ENCODE measurements around the gene CALHM4. TPM values are rescaled to one million over a fixed set of nuclear protein-coding genes. Genes with fewer than 3 reads are reported as not detected.
A peak's percentile ranks its signal among the peaks of the same experiment; 100 is the strongest.
"Not testable (repeated sequence)": the region's sequence is repeated elsewhere in the genome, so short reads cannot be mapped to it uniquely, and the experiment has no call there.

The CALHM4 gene
- total and polyA plus RNA-seq, 5 donors from 2014 or later = not detected

DNA sequence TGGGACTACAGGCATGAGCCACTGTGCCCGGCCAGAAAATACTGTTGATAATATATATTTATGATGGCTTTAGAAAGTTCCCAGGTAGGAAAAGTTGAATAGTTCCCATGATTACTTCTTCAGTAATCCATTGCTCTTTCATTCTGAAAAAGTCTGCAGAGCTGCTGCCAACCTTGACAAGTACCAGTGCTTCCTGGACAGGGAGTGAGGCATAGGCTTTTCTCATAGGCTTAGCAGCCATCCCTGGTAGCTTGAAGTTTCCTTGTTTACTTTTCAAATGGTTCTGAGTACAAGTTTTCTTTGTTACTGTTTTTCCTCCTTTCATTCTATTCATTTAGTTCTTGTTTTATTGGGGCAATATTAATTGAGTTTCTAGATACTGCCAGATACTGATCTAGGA, 25.6 kb downstream of the CALHM4 start:
- Mint-ChIP-seq H3K36me3 (peaks cover 49% of the 10 kb centered on the region), H3K27ac (peak overlapping the region in 1 of 3 donors; percentile 53), H3K27me3 (no peaks in the 10 kb centered on the region), H3K4me3 (no peak overlapping the region), H3K9me3 (no peaks in the 10 kb centered on the region), H3K4me1 (peaks cover 24 to 45% (median 34%) of the 10 kb centered on the region in 4 donors)
- Histone ChIP-seq H3K9me3 (ENCODE audit: control insufficient read depth in 2 of 2, low read length in 2 of 2) (no peaks in the 10 kb centered on the region), H3K27me3 (ENCODE audit: control insufficient read depth, insufficient read depth, low read length) (no peaks in the 10 kb centered on the region), H3K36me3 (ENCODE audit: control insufficient read depth, insufficient read depth, low read length) (peaks cover 53% of the 10 kb centered on the region), H3K4me1 (ENCODE audit: control insufficient read depth, insufficient read depth, low read length, poor library complexity, severe bottlenecking) (no peaks in the 10 kb centered on the region), H3K4me3 (ENCODE audit: low read depth, low read length) (no peak overlapping the region), H3K27ac (ENCODE audit: insufficient read depth, low read length, poor library complexity, severe bottlenecking) (no peak overlapping the region)
- DNase-seq = no peak
- no peak for ATAC-seq (ENCODE audit: low read depth in 2 of 2)

- no peaks in the 10 kb centered on the region for H3K4me1 ChIP-seq (ENCODE audit: control insufficient read depth, insufficient read depth, low read length, poor library complexity, severe bottlenecking)
- H3K36me3 ChIP-seq (ENCODE audit: control insufficient read depth, insufficient read depth, low read length) = peaks cover 59% of the 10 kb centered on the region
- H3K36me3 Mint-ChIP-seq = peaks cover 56% of the 10 kb centered on the region
- peaks cover 21 to 42% (median 32%) of the 10 kb centered on the region in 4 donors for H3K4me1 Mint-ChIP-seq
- H3K4me3 ChIP-seq (ENCODE audit: low read depth, low read length) = no peak overlapping the region
- no peak overlapping the region for H3K27ac ChIP-seq (ENCODE audit: insufficient read depth, low read length, poor library complexity, severe bottlenecking)
- DNase-seq (no peak), ATAC-seq (ENCODE audit: low read depth in 2 of 2) (no peak)
- H3K4me3 Mint-ChIP-seq = no peak overlapping the region
- no peaks in the 10 kb centered on the region for H3K9me3 Mint-ChIP-seq
- no peak overlapping the region for H3K27ac Mint-ChIP-seq
- no peaks in the 10 kb centered on the region for H3K27me3 Mint-ChIP-seq
- no peaks in the 10 kb centered on the region for H3K9me3 ChIP-seq (ENCODE audit: control insufficient read depth in 2 of 2, low read length in 2 of 2)
- H3K27me3 ChIP-seq (ENCODE audit: control insufficient read depth, insufficient read depth, low read length) = no peaks in the 10 kb centered on the region
These were observed 26.6 kb downstream of the CALHM4 start for GRCh38 chr6:116580198-116580597.

GRCh38 chr6:116586276-116586675, 32.7 kb downstream of the CALHM4 start:
- no peak overlapping the region for H3K27ac Mint-ChIP-seq
- Histone ChIP-seq H3K36me3 (ENCODE audit: control insufficient read depth, insufficient read depth, low read length) (peaks cover 74% of the 10 kb centered on the region), H3K4me3 (ENCODE audit: low read depth, low read length) (no peak overlapping the region), H3K9me3 (ENCODE audit: control insufficient read depth in 2 of 2, low read length in 2 of 2) (no peaks in the 10 kb centered on the region), H3K27me3 (ENCODE audit: control insufficient read depth, insufficient read depth, low read length) (no peaks in the 10 kb centered on the region), H3K27ac (ENCODE audit: insufficient read depth, low read length, poor library complexity, severe bottlenecking) (no peak overlapping the region), H3K4me1 (ENCODE audit: control insufficient read depth, insufficient read depth, low read length, poor library complexity, severe bottlenecking) (no peaks in the 10 kb centered on the region)
- no peak for DNase-seq
- no peak for ATAC-seq (ENCODE audit: low read depth in 2 of 2)
- peaks cover 0 to 22% (median 5%) of the 10 kb centered on the region in 4 donors for H3K4me1 Mint-ChIP-seq
- peaks cover 38% of the 10 kb centered on the region for H3K36me3 Mint-ChIP-seq
- H3K27me3 Mint-ChIP-seq = no peaks in the 10 kb centered on the region
- H3K9me3 Mint-ChIP-seq = no peaks in the 10 kb centered on the region
- no peak overlapping the region for H3K4me3 Mint-ChIP-seq

DNA sequence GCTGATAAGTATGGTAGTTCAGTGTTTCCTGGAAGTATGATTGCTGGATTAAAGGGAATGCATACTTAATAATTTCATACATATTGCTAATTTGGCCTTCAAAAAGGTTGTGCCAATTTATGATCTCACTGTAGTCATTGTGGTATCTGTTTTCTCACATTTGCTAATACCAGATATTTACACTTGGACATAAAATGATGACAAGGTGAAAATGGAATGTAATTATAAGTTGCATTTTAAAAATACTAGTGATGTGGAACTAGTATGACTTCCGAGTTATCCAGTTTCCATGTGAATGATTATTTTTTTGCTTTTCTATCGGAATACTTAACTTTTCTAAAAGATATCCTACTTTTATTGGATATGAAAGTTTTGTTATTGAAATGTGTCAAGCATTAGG, 33.2 kb downstream of the CALHM4 start:
- no peak overlapping the region for H3K27ac Mint-ChIP-seq
- H3K4me3 Mint-ChIP-seq = no peak overlapping the region
- H3K27ac ChIP-seq (ENCODE audit: insufficient read depth, low read length, poor library complexity, severe bottlenecking) = no peak overlapping the region
- DNase-seq = no peak
- peaks cover 75% of the 10 kb centered on the region for H3K36me3 ChIP-seq (ENCODE audit: control insufficient read depth, insufficient read depth, low read length)
- H3K4me3 ChIP-seq (ENCODE audit: low read depth, low read length) = no peak overlapping the region
- H3K4me1 Mint-ChIP-seq = peaks cover 0 to 17% (median 5%) of the 10 kb centered on the region in 4 donors
- H3K9me3 Mint-ChIP-seq = no peaks in the 10 kb centered on the region
- no peaks in the 10 kb centered on the region for H3K9me3 ChIP-seq (ENCODE audit: control insufficient read depth in 2 of 2, low read length in 2 of 2)
- no peaks in the 10 kb centered on the region for H3K27me3 Mint-ChIP-seq
- H3K36me3 Mint-ChIP-seq = peaks cover 39% of the 10 kb centered on the region
- no peaks in the 10 kb centered on the region for H3K27me3 ChIP-seq (ENCODE audit: control insufficient read depth, insufficient read depth, low read length)
- no peak for ATAC-seq (ENCODE audit: low read depth in 2 of 2)
- no peaks in the 10 kb centered on the region for H3K4me1 ChIP-seq (ENCODE audit: control insufficient read depth, insufficient read depth, low read length, poor library complexity, severe bottlenecking)

- H3K27me3 Mint-ChIP-seq = no peaks in the 10 kb centered on the region
- peaks cover 52% of the 10 kb centered on the region for H3K36me3 ChIP-seq (ENCODE audit: control insufficient read depth, insufficient read depth, low read length)
- peaks cover 57% of the 10 kb centered on the region for H3K36me3 Mint-ChIP-seq
These were observed 41.7 kb downstream of the CALHM4 start for GRCh38 chr6:116595247-116595646.

DNA sequence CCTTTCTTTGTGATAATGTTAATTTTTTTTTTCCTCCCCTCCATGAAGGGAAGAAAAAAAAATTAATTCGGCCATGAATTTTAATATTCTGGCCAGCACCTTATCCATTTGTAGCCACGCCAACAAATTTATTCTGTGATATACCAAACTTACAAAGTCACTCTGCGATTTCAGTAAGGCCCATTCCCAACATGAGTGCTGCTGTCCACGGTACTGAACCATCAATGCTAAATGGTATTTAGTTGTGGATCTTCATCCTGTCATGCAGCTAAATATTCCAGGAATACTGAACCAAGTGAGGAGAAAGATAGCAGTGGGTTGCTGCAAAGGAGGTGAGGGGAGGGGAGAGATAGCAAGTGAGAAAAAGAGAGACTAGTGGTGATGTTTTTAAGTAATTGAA, 43.3 kb downstream of the CALHM4 start:
- Mint-ChIP-seq H3K36me3 (peaks cover 54% of the 10 kb centered on the region), H3K4me3 (no peak overlapping the region), H3K27ac (no peak overlapping the region), H3K9me3 (peaks cover 0 to 3% (median 0%) of the 10 kb centered on the region in 7 donors), H3K27me3 (no peaks in the 10 kb centered on the region), H3K4me1 (peaks cover 0 to 3% (median 0%) of the 10 kb centered on the region in 4 donors)
- ATAC-seq (ENCODE audit: low read depth in 2 of 2) (no peak), DNase-seq (no peak)
- no peak overlapping the region for H3K4me3 ChIP-seq (ENCODE audit: low read depth, low read length)
- no peak overlapping the region for H3K27ac ChIP-seq (ENCODE audit: insufficient read depth, low read length, poor library complexity, severe bottlenecking)
- H3K9me3 ChIP-seq (ENCODE audit: control insufficient read depth in 2 of 2, low read length in 2 of 2) = no peaks in the 10 kb centered on the region
- H3K4me1 ChIP-seq (ENCODE audit: control insufficient read depth, insufficient read depth, low read length, poor library complexity, severe bottlenecking) = no peaks in the 10 kb centered on the region
- peaks cover 36% of the 10 kb centered on the region for H3K36me3 ChIP-seq (ENCODE audit: control insufficient read depth, insufficient read depth, low read length)
- no peaks in the 10 kb centered on the region for H3K27me3 ChIP-seq (ENCODE audit: control insufficient read depth, insufficient read depth, low read length)

More at GRCh38 chr6:116595247-116595646, 41.7 kb downstream of the CALHM4 start:
- Histone ChIP-seq H3K4me3 (ENCODE audit: low read depth, low read length) (no peak overlapping the region), H3K4me1 (ENCODE audit: control insufficient read depth, insufficient read depth, low read length, poor library complexity, severe bottlenecking) (no peaks in the 10 kb centered on the region), H3K27me3 (ENCODE audit: control insufficient read depth, insufficient read depth, low read length) (no peaks in the 10 kb centered on the region), H3K9me3 (ENCODE audit: control insufficient read depth in 2 of 2, low read length in 2 of 2) (no peaks in the 10 kb centered on the region), H3K27ac (ENCODE audit: insufficient read depth, low read length, poor library complexity, severe bottlenecking) (no peak overlapping the region)
- ATAC-seq (ENCODE audit: low read depth in 2 of 2) (no peak), DNase-seq (no peak)
- Mint-ChIP-seq H3K27ac (no peak overlapping the region), H3K9me3 (peaks cover 0 to 3% (median 0%) of the 10 kb centered on the region in 7 donors), H3K4me3 (no peak overlapping the region), H3K4me1 (peaks cover 0 to 3% (median 0%) of the 10 kb centered on the region in 4 donors)

- DNase-seq; H3K4me3 Mint-ChIP-seq; H3K27me3 Mint-ChIP-seq; H3K27ac Mint-ChIP-seq; H3K4me1 Mint-ChIP-seq; H3K4me3 ChIP-seq (ENCODE audit: low read depth, low read length); H3K27me3 ChIP-seq (ENCODE audit: control insufficient read depth, insufficient read depth, low read length); H3K4me1 ChIP-seq (ENCODE audit: control insufficient read depth, insufficient read depth, low read length, poor library complexity, severe bottlenecking); H3K9me3 ChIP-seq (ENCODE audit: control insufficient read depth in 2 of 2, low read length in 2 of 2); H3K27ac ChIP-seq (ENCODE audit: insufficient read depth, low read length, poor library complexity, severe bottlenecking); H3K36me3 ChIP-seq (ENCODE audit: control insufficient read depth, insufficient read depth, low read length); ATAC-seq (ENCODE audit: low read depth in 2 of 2): not testable (repeated sequence)
- peaks cover 0 to 17% (median 4%) of the 10 kb centered on the region in 7 donors for H3K9me3 Mint-ChIP-seq
- H3K36me3 Mint-ChIP-seq = peaks cover 28% of the 10 kb centered on the region
These were observed 50.4 kb downstream of the CALHM4 start for GRCh38 chr6:116603916-116604315.

GRCh38 chr6:116604868-116605267, 51.3 kb downstream of the CALHM4 start:
- H3K27me3 Mint-ChIP-seq; H3K4me3 ChIP-seq (ENCODE audit: low read depth, low read length); H3K4me3 Mint-ChIP-seq; H3K4me1 ChIP-seq (ENCODE audit: control insufficient read depth, insufficient read depth, low read length, poor library complexity, severe bottlenecking); H3K27ac Mint-ChIP-seq; H3K9me3 ChIP-seq (ENCODE audit: control insufficient read depth in 2 of 2, low read length in 2 of 2); H3K27me3 ChIP-seq (ENCODE audit: control insufficient read depth, insufficient read depth, low read length); H3K36me3 ChIP-seq (ENCODE audit: control insufficient read depth, insufficient read depth, low read length); H3K4me1 Mint-ChIP-seq; H3K27ac ChIP-seq (ENCODE audit: insufficient read depth, low read length, poor library complexity, severe bottlenecking); ATAC-seq (ENCODE audit: low read depth in 2 of 2); DNase-seq: not testable (repeated sequence)
- Mint-ChIP-seq H3K9me3 (peaks cover 0 to 17% (median 4%) of the 10 kb centered on the region in 7 donors), H3K36me3 (peaks cover 19% of the 10 kb centered on the region)

Measured in CD4-positive, CD25-positive, alpha-beta regulatory T cell (primary cell).